DND-41 (cell line): ENCODE measurements around the gene HAAO.

Source experiments
- ATAC-seq: fragments of 200-7000 bp; cut with Tn5 transposase; 3 replicates; pipeline ENCODE4 v1.9.1; 2021; ENCODE audit warnings: low read depth; ENCODE audit not compliant: insufficient read depth
- DNase-seq: peaks from one replicate; pipeline ENCODE4 v3.0.0-alpha.2; 2020
- H2AFZ ChIP-seq: 2 replicates; pipeline ENCODE4 v1.6.0; 2012; ENCODE audit warnings: low read depth, low read length
- H3K27ac ChIP-seq: 2 replicates; pipeline ENCODE4 v1.5.1; 2012; ENCODE audit warnings: low read length, inconsistent platforms
- H3K27me3 ChIP-seq: fragments of 200-600 bp; sonication (generic); 2 replicates; pipeline ENCODE4 v1.6.0; 2012; ENCODE audit warnings: low read length, mild to moderate bottlenecking, inconsistent platforms; ENCODE audit not compliant: insufficient read depth, poor library complexity
- H3K36me3 ChIP-seq: 2 replicates; pipeline ENCODE4 v1.5.1; 2012; ENCODE audit warnings: low read length, inconsistent platforms; ENCODE audit not compliant: insufficient read depth
- H3K4me1 ChIP-seq: 2 replicates; pipeline ENCODE4 v1.5.1; 2012; ENCODE audit warnings: mild to moderate bottlenecking, low read length; ENCODE audit not compliant: insufficient read depth
- H3K4me2 ChIP-seq: 2 replicates; pipeline ENCODE4 v1.6.0; 2012; ENCODE audit warnings: mild to moderate bottlenecking, moderate library complexity, low read length, inconsistent platforms; ENCODE audit not compliant: insufficient read depth
- H3K4me3 ChIP-seq, 2 experiments: fragments of 200-600 bp in 1 of 2; shearing (Covaris generic) in 1 of 2; 2 replicates each; pipeline ENCODE4 v1.5.1; 2012 to 2016; ENCODE audit warnings: inconsistent platforms in 2 of 2, low read length in 2 of 2, mild to moderate bottlenecking in 2 of 2, low read depth in 1 of 2, moderate library complexity in 1 of 2
- H3K79me2 ChIP-seq: 2 replicates; pipeline ENCODE4 v1.6.0; 2012; ENCODE audit warnings: low read length, inconsistent platforms; ENCODE audit not compliant: insufficient read depth
- H3K9ac ChIP-seq: 2 replicates; pipeline ENCODE4 v1.6.0; 2012; ENCODE audit warnings: low read depth, mild to moderate bottlenecking, inconsistent platforms, low read length, moderate library complexity
- H3K9me3 ChIP-seq: 2 replicates; pipeline ENCODE4 v1.5.1; 2012; ENCODE audit warnings: low read length, moderate library complexity, mild to moderate bottlenecking, inconsistent platforms; ENCODE audit not compliant: insufficient read depth, severe bottlenecking
- H4K20me1 ChIP-seq: 2 replicates; pipeline ENCODE4 v1.6.0; 2012; ENCODE audit warnings: low read length; ENCODE audit not compliant: insufficient read depth
- EZH2 ChIP-seq: IDR thresholded peaks from 3 replicates; pipeline ENCODE4 v1.6.1; 2012; ENCODE audit warnings: borderline replicate concordance, low read depth, mild to moderate bottlenecking, moderate library complexity, low read length, inconsistent platforms; ENCODE audit not compliant: severe bottlenecking
- TF ChIP-seq, protein P1 (sequence below): IDR thresholded peaks from 2 replicates; pipeline ENCODE4 v1.5.1; 2012; ENCODE audit warnings: borderline replicate concordance, low read length, moderate library complexity, mild to moderate bottlenecking; ENCODE audit not compliant: poor library complexity, severe bottlenecking; ENCODE audit errors: extremely low read depth

HAAO gene

DNA sequence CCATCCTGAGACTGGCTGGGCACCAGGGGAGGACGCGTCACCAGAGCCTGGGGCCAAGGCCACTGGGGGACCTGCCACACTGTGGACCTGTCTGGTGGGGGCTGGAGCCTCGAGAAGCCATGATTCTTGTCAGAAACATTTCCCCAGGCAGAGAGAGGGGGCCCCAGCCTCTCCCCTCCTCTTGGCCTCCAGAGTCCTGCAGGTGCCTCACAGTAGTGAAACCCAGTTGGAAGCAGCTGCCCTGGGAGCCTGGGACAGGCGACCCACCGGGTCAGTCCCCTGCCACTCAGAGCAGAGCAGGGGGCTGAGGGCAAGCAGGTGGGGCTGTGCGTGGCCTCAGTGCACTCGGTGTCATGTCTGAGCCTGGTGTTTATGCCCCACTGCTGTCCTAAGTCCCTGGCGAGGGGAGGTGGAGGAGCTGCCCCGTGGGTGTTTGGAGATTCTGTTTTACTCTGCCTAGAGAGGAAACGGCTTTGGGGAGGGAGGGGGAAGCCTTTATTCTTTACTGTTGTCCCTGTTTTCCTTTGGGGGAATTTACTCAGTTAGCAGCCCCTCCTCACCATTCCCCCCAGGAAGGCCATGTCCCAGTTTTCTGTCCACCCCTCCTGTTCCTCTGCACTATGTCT lies 36.1 kb downstream of the HAAO start:
- TF ChIP-seq EZH2, result no peak
- TF ChIP-seq, protein P1, sequence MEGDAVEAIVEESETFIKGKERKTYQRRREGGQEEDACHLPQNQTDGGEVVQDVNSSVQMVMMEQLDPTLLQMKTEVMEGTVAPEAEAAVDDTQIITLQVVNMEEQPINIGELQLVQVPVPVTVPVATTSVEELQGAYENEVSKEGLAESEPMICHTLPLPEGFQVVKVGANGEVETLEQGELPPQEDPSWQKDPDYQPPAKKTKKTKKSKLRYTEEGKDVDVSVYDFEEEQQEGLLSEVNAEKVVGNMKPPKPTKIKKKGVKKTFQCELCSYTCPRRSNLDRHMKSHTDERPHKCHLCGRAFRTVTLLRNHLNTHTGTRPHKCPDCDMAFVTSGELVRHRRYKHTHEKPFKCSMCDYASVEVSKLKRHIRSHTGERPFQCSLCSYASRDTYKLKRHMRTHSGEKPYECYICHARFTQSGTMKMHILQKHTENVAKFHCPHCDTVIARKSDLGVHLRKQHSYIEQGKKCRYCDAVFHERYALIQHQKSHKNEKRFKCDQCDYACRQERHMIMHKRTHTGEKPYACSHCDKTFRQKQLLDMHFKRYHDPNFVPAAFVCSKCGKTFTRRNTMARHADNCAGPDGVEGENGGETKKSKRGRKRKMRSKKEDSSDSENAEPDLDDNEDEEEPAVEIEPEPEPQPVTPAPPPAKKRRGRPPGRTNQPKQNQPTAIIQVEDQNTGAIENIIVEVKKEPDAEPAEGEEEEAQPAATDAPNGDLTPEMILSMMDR, result no peak
- Histone ChIP-seq H4K20me1 (no peaks in the 10 kb centered on the region), H2AFZ (no peak overlapping the region), H3K4me2 (no peak overlapping the region), H3K4me3 (no peak overlapping the region), H3K27me3 (no peaks in the 10 kb centered on the region), H3K36me3 (peaks cover 7% of the 10 kb centered on the region; the same call in 1 of the 2 replicates), H3K9me3 (no peaks in the 10 kb centered on the region), H3K79me2 (no peaks in the 10 kb centered on the region), H3K9ac (no peak overlapping the region), H3K27ac (no peak overlapping the region), H3K4me1 (0 out of 2 replicates have a peak, but pooled peaks cover 3% of the 10 kb centered on the region)
- ATAC-seq (no peak), DNase-seq (no peak)

DNA sequence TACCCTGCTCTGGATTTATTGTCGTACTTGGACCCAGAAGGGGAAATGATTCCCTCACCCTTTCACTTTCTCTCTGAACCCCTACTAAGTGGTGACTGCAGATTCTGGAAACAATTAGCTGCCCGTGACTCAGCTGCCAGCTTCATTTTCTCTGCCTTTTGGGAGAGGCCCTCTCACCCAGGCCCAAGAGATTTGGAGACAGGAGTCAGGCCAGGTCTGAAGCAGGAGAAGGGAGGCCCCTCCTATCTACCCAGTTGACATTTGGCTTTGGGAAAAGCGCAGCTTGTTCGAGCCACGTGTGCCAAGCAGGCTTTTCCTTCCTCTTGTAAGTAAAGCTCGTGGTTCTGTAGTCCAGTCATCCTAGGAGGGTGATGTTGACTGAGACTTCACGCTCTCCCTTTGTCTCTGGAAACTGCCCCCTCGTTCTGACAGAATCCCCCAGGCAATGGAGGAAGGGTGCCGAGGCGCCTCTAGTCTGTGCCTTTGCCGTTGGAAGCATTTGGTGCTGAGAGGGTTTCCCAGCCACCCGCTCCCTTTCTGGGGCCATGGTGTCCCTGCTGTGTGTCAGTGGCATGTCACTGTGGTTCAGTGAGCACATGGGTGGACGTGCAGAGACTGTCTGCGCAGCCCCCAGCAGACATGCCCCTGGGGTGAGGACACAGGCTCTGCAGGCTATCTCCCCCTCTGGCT lies 37.0 kb downstream of the HAAO start:
- H3K4me2 ChIP-seq, result no peak overlapping the region
- no peak for DNase-seq
- H3K9ac ChIP-seq, result no peak overlapping the region

DNA sequence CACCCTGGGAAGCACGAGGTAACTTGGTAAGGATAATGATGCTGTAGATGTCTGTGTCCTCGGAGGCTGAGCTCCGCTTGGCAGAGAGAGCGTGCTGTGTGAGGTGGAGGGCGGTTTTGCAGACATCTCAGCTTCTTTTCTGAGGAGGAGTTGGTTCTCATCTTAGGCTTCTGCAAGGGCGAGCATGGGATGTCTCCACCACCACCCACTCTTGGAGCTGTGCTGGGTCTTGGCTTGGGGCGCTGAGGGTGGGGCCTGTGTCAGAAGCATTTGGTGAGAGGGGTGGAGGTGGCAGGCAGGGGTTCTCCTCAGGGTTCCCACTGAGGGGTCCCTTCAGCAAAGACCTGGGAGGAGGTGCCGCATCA lies 37.6 kb downstream of the HAAO start:
- no peaks in the 10 kb centered on the region for H3K27me3 ChIP-seq
- 0 out of 2 replicates have a peak, but pooled peaks cover 3% of the 10 kb centered on the region for H3K4me1 ChIP-seq
- H4K20me1 ChIP-seq, result no peaks in the 10 kb centered on the region
- no peaks in the 10 kb centered on the region for H3K9me3 ChIP-seq
- no peaks in the 10 kb centered on the region for H3K79me2 ChIP-seq
- no peak overlapping the region for H3K27ac ChIP-seq
- H3K4me3 ChIP-seq, result no peak overlapping the region
- no peak overlapping the region for H3K9ac ChIP-seq
- no peak overlapping the region for H2AFZ ChIP-seq
- no peak overlapping the region for H3K4me2 ChIP-seq
- peaks cover 7% of the 10 kb centered on the region; the same call in 1 of the 2 replicates for H3K36me3 ChIP-seq
- DNase-seq (no peak), ATAC-seq (no peak)
- TF ChIP-seq EZH2, result no peak
- TF ChIP-seq, protein P1, result no peak

More for the DNA sequence above, 37.0 kb downstream of the HAAO start:
- no peaks in the 10 kb centered on the region for H3K79me2 ChIP-seq
- H3K27ac ChIP-seq, result no peak overlapping the region; the same call in 1 of the 2 replicates
- H3K27me3 ChIP-seq, result no peaks in the 10 kb centered on the region
- H3K4me1 ChIP-seq, result 0 out of 2 replicates have a peak, but pooled peaks cover 3% of the 10 kb centered on the region
- no peak overlapping the region for H3K4me3 ChIP-seq
- peaks cover 7% of the 10 kb centered on the region; the same call in 1 of the 2 replicates for H3K36me3 ChIP-seq
- H2AFZ ChIP-seq, result no peak overlapping the region
- no peak for ATAC-seq
- H3K9me3 ChIP-seq, result no peaks in the 10 kb centered on the region
- H4K20me1 ChIP-seq, result no peaks in the 10 kb centered on the region
- no peak for TF ChIP-seq EZH2
- TF ChIP-seq, protein P1, result no peak
